ENCODE results near the gene STK31. TPM values are rescaled to one million over a fixed set of nuclear protein-coding genes. Genes with fewer than 3 reads are reported as not detected.
"Not testable (repeated sequence)": the region's sequence is repeated elsewhere in the genome, so short reads cannot be mapped to it uniquely, and the experiment has no call there.

The STK31 gene
- total RNA-seq, 4 donors from 2014 or later, result under 0.01 to 1.1 (median 0.43) TPM

- H3K36me3 ChIP-seq, result no peaks in the 10 kb centered on the region
- WGBS, result 79% methylated on average over 3 of the region's 3 CpGs
- no peaks in the 10 kb centered on the region for H3K9me3 ChIP-seq
- intact Hi-C loops (cut with DNase I), result loop anchor here (2.0 kb wide), 1 partner anchor 79 kb away; no protein-coding TSS in a partner anchor
- no peaks in the 10 kb centered on the region for H3K4me1 ChIP-seq
- no peaks in the 10 kb centered on the region for H3K27me3 ChIP-seq
- DNase-seq (ENCODE audit: extremely low spot score), result no peak
- no peak overlapping the region for H3K4me3 ChIP-seq
- no peak overlapping the region for H3K27ac ChIP-seq (replicated peaks in 1 of 4)
- TF ChIP-seq CTCF (IDR thresholded peaks at IDR 0.05) (no peak), EP300 (IDR thresholded peaks at IDR 0.05) (no peak), POLR2A (IDR thresholded peaks at IDR 0.05; ENCODE audit: low read depth) (no peak), POLR2AphosphoS5 (IDR thresholded peaks at IDR 0.05) (no peak)
These were observed 38.0 kb upstream of the STK31 start for GRCh38 chr7:23672033-23672432.

GRCh38 chr7:23679898-23680413 is 30.1 kb upstream of the STK31 start, which contains the start of gene FAM221A:
TSS of gene FAM221A (plus strand) at chr7:23680199. CDS start at chr7:23680219, 20 bp downstream.
- intact Hi-C loops (cut with DNase I), result loop anchor here (2.0 kb wide), 1 partner anchor 83 kb away; the partner anchor contains the start of gene CCDC126
- no peaks in the 10 kb centered on the region for H3K9me3 ChIP-seq
- under 1% methylated on average over 26 of the region's 53 CpGs for WGBS
- H3K4me1 ChIP-seq, result peaks cover 7 to 21% (median 16%) of the 10 kb centered on the region in 4 donors
- no peaks in the 10 kb centered on the region for H3K27me3 ChIP-seq
- peak within 1 kb of the TSS; percentile 70 to 94 (median 88) for H3K4me3 ChIP-seq
- DNase-seq (ENCODE audit: extremely low spot score), result peak; percentile 93
- H3K27ac ChIP-seq (replicated peaks in 1 of 4), result peak within 1 kb of the TSS; percentile 88 to 95 (median 91)
- no peak for TF ChIP-seq EP300 (IDR thresholded peaks at IDR 0.05)
- peak; percentile 56 to 72 for TF ChIP-seq POLR2AphosphoS5 (IDR thresholded peaks at IDR 0.05)
- TF ChIP-seq CTCF (IDR thresholded peaks at IDR 0.05), result peak; percentile 50 to 89 (median 65)
- TF ChIP-seq POLR2A (IDR thresholded peaks at IDR 0.05; ENCODE audit: low read depth), result peak; percentile 18
- H3K36me3 ChIP-seq, result no peaks in the 10 kb centered on the region

GRCh38 chr7:23680414-23681405 is 29.3 kb upstream of the STK31 start:
- intact Hi-C loops (cut with DNase I), result loop anchor here (2.0 kb wide), 1 partner anchor 84 kb away; the partner anchor contains the start of gene CCDC126

GRCh38 chr7:23684041-23684440 is 26.0 kb upstream of the STK31 start:
- H3K27me3 ChIP-seq; H3K27ac ChIP-seq (replicated peaks in 1 of 4); DNase-seq (ENCODE audit: extremely low spot score); H3K4me3 ChIP-seq; H3K9me3 ChIP-seq; intact Hi-C loops (cut with DNase I): not testable (repeated sequence)
- H3K36me3 ChIP-seq, result peaks cover 0 to 14% (median 2%) of the 10 kb centered on the region in 4 donors
- WGBS, result 80% methylated on average over 6 of the region's 6 CpGs
- H3K4me1 ChIP-seq, result peaks cover 7 to 28% (median 25%) of the 10 kb centered on the region in 4 donors

More at GRCh38 chr7:23680414-23681405, 29.3 kb upstream of the STK31 start:
- TF ChIP-seq POLR2A (IDR thresholded peaks at IDR 0.05; ENCODE audit: low read depth) (no peak), POLR2AphosphoS5 (IDR thresholded peaks at IDR 0.05) (peak; percentile 6 to 55)
- Histone ChIP-seq H3K27me3 (no peaks in the 10 kb centered on the region), H3K9me3 (no peaks in the 10 kb centered on the region), H3K36me3 (no peaks in the 10 kb centered on the region), H3K4me3 (peak overlapping the region; percentile 70 to 94 (median 88)), H3K4me1 (peaks cover 7 to 27% (median 23%) of the 10 kb centered on the region in 4 donors), H3K27ac (replicated peaks in 1 of 4) (peak overlapping the region; percentile 88 to 95 (median 91))
- no peak for DNase-seq (ENCODE audit: extremely low spot score)
- WGBS, result 10% methylated on average over 8 of the region's 42 CpGs

GRCh38 chr7:23685731-23686130 is 24.3 kb upstream of the STK31 start:
- H3K27me3 ChIP-seq, result no peaks in the 10 kb centered on the region
- TF ChIP-seq CTCF (IDR thresholded peaks at IDR 0.05) (no peak), POLR2AphosphoS5 (IDR thresholded peaks at IDR 0.05) (no peak), POLR2A (IDR thresholded peaks at IDR 0.05; ENCODE audit: low read depth) (no peak), EP300 (IDR thresholded peaks at IDR 0.05) (no peak)
- intact Hi-C loops (cut with DNase I), result no loop called here
- H3K27ac ChIP-seq (replicated peaks in 1 of 4), result peak overlapping the region in 1 of 4 donors; percentile 13
- peaks cover 0 to 31% (median 9%) of the 10 kb centered on the region in 4 donors for H3K36me3 ChIP-seq
- H3K4me1 ChIP-seq, result peaks cover 7 to 22% (median 21%) of the 10 kb centered on the region in 4 donors
- no peak overlapping the region for H3K4me3 ChIP-seq
- 36% methylated on average over 3 of the region's 3 CpGs for WGBS
- no peaks in the 10 kb centered on the region for H3K9me3 ChIP-seq
- DNase-seq (ENCODE audit: extremely low spot score), result no peak

Measured in esophagus muscularis mucosa (tissue), 4 donors.